Measurements from ENCODE around the gene CTPS1. TPM values are rescaled to one million over a fixed set of nuclear protein-coding genes. Genes with fewer than 3 reads are reported as not detected.

CTPS1 gene
- total RNA-seq, 3 donors from 2014 or later = 13.1 to 20.0 (median 13.2) TPM

DNA sequence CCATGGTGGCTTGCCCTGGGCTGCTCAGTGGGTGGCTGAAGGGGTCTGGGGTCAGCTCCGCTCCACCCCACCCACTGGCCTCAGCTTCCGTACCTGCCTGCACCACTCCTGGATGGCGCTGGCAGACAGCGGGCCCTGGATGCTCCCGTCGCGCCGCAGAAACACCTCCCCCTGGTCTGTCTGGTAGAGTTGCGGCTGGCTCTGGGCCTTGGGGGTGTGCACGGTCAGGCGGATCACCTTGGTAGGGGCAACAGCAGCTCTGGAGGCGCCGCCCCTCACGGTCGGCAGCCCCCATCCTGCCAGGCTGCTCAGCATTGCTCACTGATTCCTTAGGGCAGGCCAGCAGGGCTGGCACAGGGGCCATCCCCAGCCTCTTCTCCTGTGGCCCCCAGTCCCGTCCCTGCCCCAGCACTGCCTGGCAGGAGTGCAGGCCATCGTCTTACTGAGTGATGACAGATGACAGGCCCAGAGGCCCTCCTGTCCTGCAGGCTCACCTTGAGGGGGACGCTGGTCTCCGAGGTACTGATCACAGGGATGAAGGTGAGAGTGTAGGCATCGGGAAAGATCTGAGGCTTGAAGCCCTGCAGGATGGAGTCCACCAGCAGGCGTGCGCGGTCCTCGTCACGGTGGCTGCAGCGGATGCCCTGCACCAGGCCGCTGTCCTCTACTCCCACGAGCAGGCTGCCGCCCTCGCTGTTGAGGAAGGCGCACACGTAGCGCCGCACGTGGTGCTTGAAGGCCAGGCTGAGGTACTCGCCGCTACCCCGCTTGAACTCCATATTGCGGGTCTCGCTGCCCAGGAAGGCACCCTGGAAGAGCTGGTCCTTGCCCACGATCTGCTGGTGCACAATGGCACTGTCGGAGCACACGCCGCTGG lies 37.9 kb downstream of the CTPS1 start:
- H3K36me3 ChIP-seq = no peaks in the 10 kb centered on the region
- H3K9me3 ChIP-seq = no peaks in the 10 kb centered on the region
- no peaks in the 10 kb centered on the region for H3K27me3 ChIP-seq
- intact Hi-C loops (cut with DNase I; ENCODE audit: low total_unique reads) = no loop called here
- no peak overlapping the region for H3K27ac ChIP-seq
- no peak for TF ChIP-seq POLR2AphosphoS5 (IDR thresholded peaks at IDR 0.05)
- TF ChIP-seq CTCF (IDR thresholded peaks at IDR 0.05) = no peak
- no peak for TF ChIP-seq POLR2A (IDR thresholded peaks at IDR 0.05)
- no peaks in the 10 kb centered on the region for H3K4me1 ChIP-seq
- no peak overlapping the region for H3K4me3 ChIP-seq
- DNase-seq (ENCODE audit: low spot score in 2 of 2) = no peak

DNA sequence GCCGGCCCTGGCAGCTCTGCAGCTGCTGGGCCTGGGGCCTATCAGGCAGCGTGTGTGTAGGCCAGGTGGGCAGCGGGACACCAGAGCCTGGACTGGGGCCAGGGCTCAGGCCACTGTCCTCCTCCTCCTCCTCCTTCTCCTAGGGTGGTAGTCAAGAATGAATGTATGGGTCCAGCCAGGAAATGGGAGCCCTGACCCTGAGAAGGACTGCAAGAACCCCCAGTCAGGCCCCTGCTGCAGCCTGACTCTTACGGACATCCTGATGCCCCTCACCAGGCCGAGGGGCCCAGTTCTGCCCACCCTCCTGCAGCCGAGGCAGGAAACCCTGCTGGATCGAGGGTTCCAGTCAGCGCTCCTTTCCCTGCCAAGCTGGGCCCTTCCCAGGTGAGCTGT lies 38.5 kb downstream of the CTPS1 start:
- Histone ChIP-seq H3K36me3 (no peaks in the 10 kb centered on the region), H3K27me3 (no peaks in the 10 kb centered on the region), H3K4me3 (no peak overlapping the region), H3K27ac (no peak overlapping the region), H3K9me3 (no peaks in the 10 kb centered on the region), H3K4me1 (no peaks in the 10 kb centered on the region)
- no peak for DNase-seq (ENCODE audit: low spot score in 2 of 2)
- TF ChIP-seq CTCF (IDR thresholded peaks at IDR 0.05) = no peak
- no peak for TF ChIP-seq POLR2AphosphoS5 (IDR thresholded peaks at IDR 0.05)
- TF ChIP-seq POLR2A (IDR thresholded peaks at IDR 0.05) = no peak
- intact Hi-C loops (cut with DNase I; ENCODE audit: low total_unique reads) = no loop called here

- H3K27ac ChIP-seq = no peak overlapping the region
- intact Hi-C loops (cut with DNase I; ENCODE audit: low total_unique reads) = no loop called here
- DNase-seq (ENCODE audit: low spot score in 2 of 2) = no peak
- no peak overlapping the region for H3K4me3 ChIP-seq
- no peaks in the 10 kb centered on the region for H3K4me1 ChIP-seq
- H3K9me3 ChIP-seq = no peaks in the 10 kb centered on the region
- H3K36me3 ChIP-seq = no peaks in the 10 kb centered on the region
- TF ChIP-seq POLR2A (IDR thresholded peaks at IDR 0.05) (no peak), POLR2AphosphoS5 (IDR thresholded peaks at IDR 0.05) (no peak)
- H3K27me3 ChIP-seq = no peaks in the 10 kb centered on the region
Observed at GRCh38 chr1:41019353-41019745, 39.9 kb downstream of the CTPS1 start.

- TF ChIP-seq POLR2A (IDR thresholded peaks at IDR 0.05) = no peak
- TF ChIP-seq POLR2AphosphoS5 (IDR thresholded peaks at IDR 0.05) = no peak
- no peak for TF ChIP-seq CTCF (IDR thresholded peaks at IDR 0.05)
- Histone ChIP-seq H3K36me3 (no peaks in the 10 kb centered on the region), H3K9me3 (no peaks in the 10 kb centered on the region), H3K4me1 (no peaks in the 10 kb centered on the region), H3K27ac (no peak overlapping the region), H3K27me3 (no peaks in the 10 kb centered on the region), H3K4me3 (no peak overlapping the region)
- intact Hi-C loops (cut with DNase I; ENCODE audit: low total_unique reads) = loop anchor here (5.0 kb wide), 1 partner anchor 1657 kb away; no protein-coding TSS in a partner anchor
- no peak for DNase-seq (ENCODE audit: low spot score in 2 of 2)
Observed at GRCh38 chr1:41020109-41020576, 40.6 kb downstream of the CTPS1 start.

DNA sequence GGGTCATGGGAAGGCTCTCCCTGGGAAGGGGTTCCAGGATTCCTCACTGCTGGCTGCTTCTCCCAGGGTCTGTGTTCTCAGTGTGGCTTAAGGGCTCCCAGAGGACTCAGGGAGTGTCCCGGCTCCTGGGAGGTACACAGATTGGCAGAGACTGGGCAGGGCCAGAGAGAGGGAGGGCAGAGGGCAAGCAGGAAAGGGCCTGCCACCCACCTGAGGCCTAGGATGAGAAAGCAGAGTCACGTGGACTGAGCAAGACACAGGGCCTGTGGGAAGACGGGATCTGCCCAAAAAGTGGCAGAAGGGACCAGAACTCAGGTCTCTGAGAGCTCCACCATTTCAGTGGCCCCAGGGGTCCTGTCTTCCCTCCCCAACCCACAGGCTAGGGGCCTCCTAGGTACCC lies 41.2 kb downstream of the CTPS1 start:
- DNase-seq (ENCODE audit: low spot score in 2 of 2) = no peak
- TF ChIP-seq POLR2A (IDR thresholded peaks at IDR 0.05) = no peak
- no peak for TF ChIP-seq CTCF (IDR thresholded peaks at IDR 0.05)
- no peak for TF ChIP-seq POLR2AphosphoS5 (IDR thresholded peaks at IDR 0.05)
- H3K9me3 ChIP-seq = no peaks in the 10 kb centered on the region
- H3K36me3 ChIP-seq = no peaks in the 10 kb centered on the region
- H3K4me1 ChIP-seq = no peaks in the 10 kb centered on the region
- no peak overlapping the region for H3K4me3 ChIP-seq
- H3K27me3 ChIP-seq = no peaks in the 10 kb centered on the region
- intact Hi-C loops (cut with DNase I; ENCODE audit: low total_unique reads) = loop anchor here (5.0 kb wide), 1 partner anchor 1657 kb away; no protein-coding TSS in a partner anchor
- H3K27ac ChIP-seq = no peak overlapping the region

Measured in breast epithelium (tissue), 4 donors.